Liver (tissue), 9 donors: ENCODE results near the gene GLIS1. TPM values are rescaled to one million over a fixed set of nuclear protein-coding genes. Genes with fewer than 3 reads are reported as not detected.

ENCODE experiments used
- DNase-seq: peaks from one replicate; pipeline ENCODE4 v3.0.0-alpha.2; 2017; ENCODE audit warnings: low spot score
- H3K27ac ChIP-seq, 2 donors: one replicate each; pipeline ENCODE4 v1.7.0; 2013; ENCODE audit warnings: inconsistent platforms in 2 of 2, low read length in 2 of 2, control low read depth in 1 of 2, low read depth in 1 of 2, mild to moderate bottlenecking in 1 of 2
- H3K27me3 ChIP-seq, 4 donors: one replicate each; pipeline versions ENCODE4 v1.6.1 to v1.7.0; 2013; ENCODE audit warnings: low read length in 3 of 4, inconsistent platforms in 1 of 4, mild to moderate bottlenecking in 1 of 4, moderate library complexity in 1 of 4; ENCODE audit not compliant: control insufficient read depth in 4 of 4, insufficient read depth in 4 of 4
- H3K36me3 ChIP-seq, 4 donors: one replicate each; pipeline versions ENCODE4 v1.6.1 to v1.7.0; 2013; ENCODE audit warnings: low read length in 3 of 4, mild to moderate bottlenecking in 3 of 4, low read depth in 1 of 4, moderate library complexity in 1 of 4; ENCODE audit not compliant: control insufficient read depth in 4 of 4, insufficient read depth in 3 of 4
- H3K4me1 ChIP-seq, 4 donors: one replicate each; pipeline versions ENCODE4 v1.6.1 to v1.7.0; 2013; ENCODE audit warnings: low read length in 3 of 4, mild to moderate bottlenecking in 3 of 4, moderate library complexity in 1 of 4; ENCODE audit not compliant: control insufficient read depth in 4 of 4, insufficient read depth in 4 of 4
- H3K4me3 ChIP-seq, 3 donors: one replicate each; pipeline versions ENCODE4 v1.6.1 to v1.7.0; 2013; ENCODE audit warnings: low read length in 3 of 3, control low read depth in 1 of 3, low read depth in 1 of 3, mild to moderate bottlenecking in 1 of 3
- H3K9ac ChIP-seq, 2 donors: one replicate each; pipeline ENCODE4 v1.7.0; 2013; ENCODE audit warnings: low read length in 2 of 2, mild to moderate bottlenecking in 2 of 2, moderate library complexity in 2 of 2, control low read depth in 1 of 2, low read depth in 1 of 2
- H3K9me3 ChIP-seq, 4 donors: one replicate each; pipeline versions ENCODE4 v1.6.1 to v1.7.0; 2013; ENCODE audit warnings: low read length in 3 of 4; ENCODE audit not compliant: control insufficient read depth in 4 of 4
- EGR1 ChIP-seq, 2 donors: IDR thresholded peaks; 2 replicates each; pipeline ENCODE4 v1.6.1; 2016 to 2018; ENCODE audit warnings: antibody characterized with exemption in 2 of 2, low read depth in 2 of 2
- FOXA1 ChIP-seq: IDR thresholded peaks from 2 replicates; pipeline ENCODE4 v1.6.1; 2016; ENCODE audit warnings: antibody characterized with exemption
- FOXA2 ChIP-seq: IDR thresholded peaks from 2 replicates; pipeline ENCODE4 v1.6.1; 2016; ENCODE audit warnings: antibody characterized with exemption
- GABPA ChIP-seq, 2 donors: IDR thresholded peaks in 1 of 2; conservative IDR thresholded peaks in 1 of 2; 2 replicates each; pipeline ENCODE4 v1.6.1; 2016; ENCODE audit warnings: antibody characterized with exemption in 2 of 2, mild to moderate bottlenecking in 1 of 2, moderate library complexity in 1 of 2
- HNF4A ChIP-seq, 2 donors: conservative IDR thresholded peaks; 2 replicates each; pipeline ENCODE4 v1.6.1; 2016; ENCODE audit warnings: antibody characterized with exemption in 2 of 2, mild to moderate bottlenecking in 2 of 2
- HNF4G ChIP-seq: IDR thresholded peaks from 2 replicates; pipeline ENCODE4 v1.6.1; 2016; ENCODE audit warnings: antibody characterized with exemption
- RAD21 ChIP-seq, 2 donors: IDR thresholded peaks; 2 replicates each; pipeline ENCODE4 v1.6.1; 2016; ENCODE audit warnings: antibody characterized with exemption in 2 of 2, mild to moderate bottlenecking in 2 of 2
- RXRA ChIP-seq, 2 donors: IDR thresholded peaks; 2 replicates each; pipeline ENCODE4 v1.6.1; 2017 to 2018; ENCODE audit warnings: antibody characterized with exemption in 2 of 2, mild to moderate bottlenecking in 1 of 2
- TAF1 ChIP-seq: conservative IDR thresholded peaks from 2 replicates; pipeline ENCODE4 v1.6.1; 2016; ENCODE audit warnings: antibody characterized with exemption, mild to moderate bottlenecking
- YY1 ChIP-seq: IDR thresholded peaks from 2 replicates; pipeline ENCODE4 v1.6.1; 2016; ENCODE audit warnings: antibody characterized with exemption, mild to moderate bottlenecking
- WGBS: extraction: QIAGEN DNeasy Blood & Tissue Kit; methylation state at CpG from one replicate; pipeline ENCODE4 v1.1.7; 2013; 5-methylcytosine and 5-hydroxymethylcytosine counted together
- polyA plus RNA-seq, 2 donors: library from polyadenylated mRNA; stranded (reverse) in 1 of 2; unstranded in 1 of 2; fragments of 200-250 nt in 1 of 2; fragments of >200 nt in 1 of 2; fragmentation: Nextera tagmentation in 1 of 2; extraction: Ambion mirVana in 1 of 2; gene quantifications; one replicate each; pipeline versions ENCODE4 v1.2.1 to v1.2.3, GENCODE V29; 2013 to 2015
- total RNA-seq, 2 donors: library from RNA; depleted of rRNA; stranded (reverse); fragments of >200 nt; gene quantifications; one replicate each; pipeline ENCODE4 v1.2.3, GENCODE V29; 2014
- TF ChIP-seq, protein P1 (sequence below): fragments of 150-350 bp; IDR thresholded peaks from 2 replicates; pipeline ENCODE4 v1.5.1; 2017; ENCODE audit warnings: improper control_type of control experiment, low read depth, low read length; ENCODE audit not compliant: missing input control
- TF ChIP-seq, protein P2 (sequence below): IDR thresholded peaks from 2 replicates; pipeline ENCODE4 v1.6.1; 2016; ENCODE audit warnings: antibody characterized with exemption
- TF ChIP-seq, protein P3 (sequence below): IDR thresholded peaks from 2 replicates; pipeline ENCODE4 v1.6.1; 2016; ENCODE audit warnings: antibody characterized with exemption, mild to moderate bottlenecking
- TF ChIP-seq, protein P4 (sequence below): IDR thresholded peaks from 2 replicates; pipeline ENCODE4 v1.6.1; 2016; ENCODE audit warnings: antibody characterized with exemption
- TF ChIP-seq, protein P5 (sequence below): IDR thresholded peaks from 2 replicates; pipeline ENCODE4 v1.6.1; 2016; ENCODE audit warnings: antibody characterized with exemption
- donor health status: healthy.
- donor health status: healthy.
- donor health status: healthy.
- donor health status: healthy.
- donor health status: healthy.

The GLIS1 gene
- total and polyA plus RNA-seq, 4 donors: under 0.01 to 0.05 TPM; not detected in 2

DNA sequence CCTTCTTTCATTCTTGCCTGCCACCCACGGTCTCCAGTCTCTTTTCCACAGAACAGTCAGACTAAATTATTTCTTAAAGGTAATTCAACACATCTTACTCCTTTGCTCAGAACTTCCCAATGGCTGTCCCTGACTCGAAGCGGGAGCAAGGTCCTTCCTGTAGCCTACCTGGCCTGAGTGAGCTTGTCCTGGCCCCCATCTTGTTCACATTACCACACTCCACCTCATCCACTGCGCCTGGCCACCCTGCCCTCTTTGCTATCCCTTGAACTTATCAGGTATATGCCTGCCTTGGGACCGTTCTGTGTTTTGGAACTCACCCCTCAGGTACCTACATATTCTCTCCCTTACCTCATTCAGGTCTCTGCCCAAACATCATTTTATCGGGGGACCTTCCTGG lies 13.3 kb upstream of the GLIS1 start:
- DNase-seq: no peak
- no peaks in the 10 kb centered on the region for H3K4me1 ChIP-seq
- H3K9me3 ChIP-seq: no peaks in the 10 kb centered on the region
- TF ChIP-seq, protein P1, sequence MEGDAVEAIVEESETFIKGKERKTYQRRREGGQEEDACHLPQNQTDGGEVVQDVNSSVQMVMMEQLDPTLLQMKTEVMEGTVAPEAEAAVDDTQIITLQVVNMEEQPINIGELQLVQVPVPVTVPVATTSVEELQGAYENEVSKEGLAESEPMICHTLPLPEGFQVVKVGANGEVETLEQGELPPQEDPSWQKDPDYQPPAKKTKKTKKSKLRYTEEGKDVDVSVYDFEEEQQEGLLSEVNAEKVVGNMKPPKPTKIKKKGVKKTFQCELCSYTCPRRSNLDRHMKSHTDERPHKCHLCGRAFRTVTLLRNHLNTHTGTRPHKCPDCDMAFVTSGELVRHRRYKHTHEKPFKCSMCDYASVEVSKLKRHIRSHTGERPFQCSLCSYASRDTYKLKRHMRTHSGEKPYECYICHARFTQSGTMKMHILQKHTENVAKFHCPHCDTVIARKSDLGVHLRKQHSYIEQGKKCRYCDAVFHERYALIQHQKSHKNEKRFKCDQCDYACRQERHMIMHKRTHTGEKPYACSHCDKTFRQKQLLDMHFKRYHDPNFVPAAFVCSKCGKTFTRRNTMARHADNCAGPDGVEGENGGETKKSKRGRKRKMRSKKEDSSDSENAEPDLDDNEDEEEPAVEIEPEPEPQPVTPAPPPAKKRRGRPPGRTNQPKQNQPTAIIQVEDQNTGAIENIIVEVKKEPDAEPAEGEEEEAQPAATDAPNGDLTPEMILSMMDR: no peak
- no peak for TF ChIP-seq RAD21 (IDR thresholded peaks at IDR 0.05)
- TF ChIP-seq, protein P2, sequence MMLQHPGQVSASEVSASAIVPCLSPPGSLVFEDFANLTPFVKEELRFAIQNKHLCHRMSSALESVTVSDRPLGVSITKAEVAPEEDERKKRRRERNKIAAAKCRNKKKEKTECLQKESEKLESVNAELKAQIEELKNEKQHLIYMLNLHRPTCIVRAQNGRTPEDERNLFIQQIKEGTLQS: no peak
- TF ChIP-seq TAF1: no peak
- no peak for TF ChIP-seq GABPA (IDR thresholded peaks at IDR 0.05 in 1 of 2, conservative IDR thresholded peaks at IDR 0.05 in 1 of 2)
- no peak for TF ChIP-seq RXRA (IDR thresholded peaks at IDR 0.05)
- TF ChIP-seq, protein P3, sequence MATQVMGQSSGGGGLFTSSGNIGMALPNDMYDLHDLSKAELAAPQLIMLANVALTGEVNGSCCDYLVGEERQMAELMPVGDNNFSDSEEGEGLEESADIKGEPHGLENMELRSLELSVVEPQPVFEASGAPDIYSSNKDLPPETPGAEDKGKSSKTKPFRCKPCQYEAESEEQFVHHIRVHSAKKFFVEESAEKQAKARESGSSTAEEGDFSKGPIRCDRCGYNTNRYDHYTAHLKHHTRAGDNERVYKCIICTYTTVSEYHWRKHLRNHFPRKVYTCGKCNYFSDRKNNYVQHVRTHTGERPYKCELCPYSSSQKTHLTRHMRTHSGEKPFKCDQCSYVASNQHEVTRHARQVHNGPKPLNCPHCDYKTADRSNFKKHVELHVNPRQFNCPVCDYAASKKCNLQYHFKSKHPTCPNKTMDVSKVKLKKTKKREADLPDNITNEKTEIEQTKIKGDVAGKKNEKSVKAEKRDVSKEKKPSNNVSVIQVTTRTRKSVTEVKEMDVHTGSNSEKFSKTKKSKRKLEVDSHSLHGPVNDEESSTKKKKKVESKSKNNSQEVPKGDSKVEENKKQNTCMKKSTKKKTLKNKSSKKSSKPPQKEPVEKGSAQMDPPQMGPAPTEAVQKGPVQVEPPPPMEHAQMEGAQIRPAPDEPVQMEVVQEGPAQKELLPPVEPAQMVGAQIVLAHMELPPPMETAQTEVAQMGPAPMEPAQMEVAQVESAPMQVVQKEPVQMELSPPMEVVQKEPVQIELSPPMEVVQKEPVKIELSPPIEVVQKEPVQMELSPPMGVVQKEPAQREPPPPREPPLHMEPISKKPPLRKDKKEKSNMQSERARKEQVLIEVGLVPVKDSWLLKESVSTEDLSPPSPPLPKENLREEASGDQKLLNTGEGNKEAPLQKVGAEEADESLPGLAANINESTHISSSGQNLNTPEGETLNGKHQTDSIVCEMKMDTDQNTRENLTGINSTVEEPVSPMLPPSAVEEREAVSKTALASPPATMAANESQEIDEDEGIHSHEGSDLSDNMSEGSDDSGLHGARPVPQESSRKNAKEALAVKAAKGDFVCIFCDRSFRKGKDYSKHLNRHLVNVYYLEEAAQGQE: no peak
- TF ChIP-seq HNF4G: no peak
- TF ChIP-seq FOXA2: no peak
- H3K4me3 ChIP-seq: no peak overlapping the region
- no peak overlapping the region for H3K9ac ChIP-seq
- no peaks in the 10 kb centered on the region for H3K36me3 ChIP-seq
- H3K27me3 ChIP-seq: no peaks in the 10 kb centered on the region
- 94% methylated on average over 6 of the region's 6 CpGs for WGBS
- no peak overlapping the region for H3K27ac ChIP-seq

DNA sequence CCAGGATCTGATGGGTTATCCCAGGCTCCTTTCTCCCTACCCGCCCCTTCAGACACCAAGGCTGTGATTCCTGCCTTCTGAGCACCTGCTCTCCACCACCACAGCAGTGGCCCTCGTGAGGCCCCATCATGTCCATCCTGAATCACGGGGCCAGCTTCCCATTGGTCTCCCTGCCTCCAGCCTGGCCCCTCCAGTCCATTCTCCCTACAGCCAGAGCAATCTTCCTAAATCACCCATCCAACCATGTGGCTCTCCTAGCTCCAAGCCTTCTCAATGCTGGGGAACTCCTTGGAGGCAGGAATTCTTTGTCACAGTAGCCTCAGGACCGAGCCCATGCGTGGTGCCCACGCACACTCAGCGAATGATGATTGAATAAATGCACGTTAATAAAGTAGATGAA lies 8.9 kb upstream of the GLIS1 start:
- Histone ChIP-seq H3K9me3 (peaks cover 0 to 7% (median 2%) of the 10 kb centered on the region in 4 donors), H3K9ac (no peak overlapping the region), H3K36me3 (no peaks in the 10 kb centered on the region), H3K27ac (no peak overlapping the region), H3K27me3 (no peaks in the 10 kb centered on the region), H3K4me3 (no peak overlapping the region), H3K4me1 (no peaks in the 10 kb centered on the region)
- DNase-seq: no peak
- WGBS: 84% methylated on average over 8 of the region's 8 CpGs
- TF ChIP-seq HNF4A (conservative IDR thresholded peaks at IDR 0.05): no peak
- TF ChIP-seq, protein P4, sequence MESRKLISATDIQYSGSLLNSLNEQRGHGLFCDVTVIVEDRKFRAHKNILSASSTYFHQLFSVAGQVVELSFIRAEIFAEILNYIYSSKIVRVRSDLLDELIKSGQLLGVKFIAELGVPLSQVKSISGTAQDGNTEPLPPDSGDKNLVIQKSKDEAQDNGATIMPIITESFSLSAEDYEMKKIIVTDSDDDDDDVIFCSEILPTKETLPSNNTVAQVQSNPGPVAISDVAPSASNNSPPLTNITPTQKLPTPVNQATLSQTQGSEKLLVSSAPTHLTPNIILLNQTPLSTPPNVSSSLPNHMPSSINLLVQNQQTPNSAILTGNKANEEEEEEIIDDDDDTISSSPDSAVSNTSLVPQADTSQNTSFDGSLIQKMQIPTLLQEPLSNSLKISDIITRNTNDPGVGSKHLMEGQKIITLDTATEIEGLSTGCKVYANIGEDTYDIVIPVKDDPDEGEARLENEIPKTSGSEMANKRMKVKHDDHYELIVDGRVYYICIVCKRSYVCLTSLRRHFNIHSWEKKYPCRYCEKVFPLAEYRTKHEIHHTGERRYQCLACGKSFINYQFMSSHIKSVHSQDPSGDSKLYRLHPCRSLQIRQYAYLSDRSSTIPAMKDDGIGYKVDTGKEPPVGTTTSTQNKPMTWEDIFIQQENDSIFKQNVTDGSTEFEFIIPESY: no peak
- TF ChIP-seq RAD21 (IDR thresholded peaks at IDR 0.05): no peak
- TF ChIP-seq TAF1: no peak
- no peak for TF ChIP-seq HNF4G
- no peak for TF ChIP-seq FOXA1
- no peak for TF ChIP-seq YY1
- TF ChIP-seq RXRA (IDR thresholded peaks at IDR 0.05): no peak
- TF ChIP-seq, protein P1: no peak
- TF ChIP-seq, protein P5, sequence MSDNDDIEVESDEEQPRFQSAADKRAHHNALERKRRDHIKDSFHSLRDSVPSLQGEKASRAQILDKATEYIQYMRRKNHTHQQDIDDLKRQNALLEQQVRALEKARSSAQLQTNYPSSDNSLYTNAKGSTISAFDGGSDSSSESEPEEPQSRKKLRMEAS: no peak
- TF ChIP-seq EGR1 (IDR thresholded peaks at IDR 0.05; ENCODE audit: low read depth in 2 of 2): no peak
- TF ChIP-seq, protein P2: no peak
- no peak for TF ChIP-seq GABPA (IDR thresholded peaks at IDR 0.05 in 1 of 2, conservative IDR thresholded peaks at IDR 0.05 in 1 of 2)
- TF ChIP-seq FOXA2: no peak
